Effector memory CD4-positive, alpha-beta T cell (primary cell): ENCODE measurements around the gene CEP41.

Experiments
- DNase-seq, 3 donors: peaks; one replicate each; pipeline ENCODE4 v3.0.0-alpha.2; 2020
- H3K27ac ChIP-seq: 2 replicates; pipeline ENCODE4 v1.7.0; 2013; ENCODE audit warnings: mild to moderate bottlenecking, low read length, moderate library complexity; ENCODE audit not compliant: insufficient read depth, poor library complexity, severe bottlenecking
- H3K27me3 ChIP-seq: replicated peaks from 2 replicates; pipeline ENCODE4 v1.7.0; 2013; ENCODE audit warnings: mild to moderate bottlenecking, low read length; ENCODE audit not compliant: insufficient read depth, control insufficient read depth, poor library complexity, severe bottlenecking
- H3K36me3 ChIP-seq: 2 replicates; pipeline ENCODE4 v1.7.0; 2013; ENCODE audit warnings: mild to moderate bottlenecking, low read length, moderate library complexity; ENCODE audit not compliant: control insufficient read depth, insufficient read depth
- H3K4me1 ChIP-seq: 2 replicates; pipeline ENCODE4 v1.7.0; 2013; ENCODE audit warnings: low read length, mild to moderate bottlenecking; ENCODE audit not compliant: control insufficient read depth, insufficient read depth, poor library complexity, severe bottlenecking
- H3K4me3 ChIP-seq: 2 replicates; pipeline ENCODE4 v1.7.0; 2013; ENCODE audit warnings: low read length, low read depth, mild to moderate bottlenecking; ENCODE audit not compliant: insufficient read depth, poor library complexity, severe bottlenecking
- H3K9me3 ChIP-seq: 2 replicates; pipeline ENCODE4 v1.7.0; 2013; ENCODE audit warnings: mild to moderate bottlenecking, low read length, moderate library complexity; ENCODE audit not compliant: control insufficient read depth

Gene CEP41

DNA sequence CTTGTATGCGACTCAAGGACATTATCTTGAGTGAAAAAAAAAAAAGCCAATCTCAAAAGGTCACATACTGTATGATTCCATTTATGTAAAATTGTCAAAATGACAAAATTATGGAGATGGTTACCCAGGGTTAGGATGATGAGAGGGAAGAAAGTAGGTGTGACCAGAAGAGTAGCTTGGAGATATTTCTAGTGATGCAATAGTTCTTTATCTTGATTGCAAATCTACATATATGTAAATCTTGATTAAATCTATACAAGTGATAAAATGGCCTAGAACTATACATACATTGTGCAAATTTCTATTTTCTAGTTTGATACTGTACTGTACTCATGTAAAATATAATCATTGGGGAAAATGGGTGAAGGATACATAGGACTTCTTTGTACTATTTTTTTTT is 4.6 kb downstream of the CEP41 start:
- Histone ChIP-seq H3K27me3 (no peaks in the 10 kb centered on the region), H3K4me3 (no peak overlapping the region), H3K27ac (no peak overlapping the region), H3K9me3 (no peaks in the 10 kb centered on the region), H3K4me1 (peaks cover 9% of the 10 kb centered on the region), H3K36me3 (no peaks in the 10 kb centered on the region)
- no peak for DNase-seq

DNA sequence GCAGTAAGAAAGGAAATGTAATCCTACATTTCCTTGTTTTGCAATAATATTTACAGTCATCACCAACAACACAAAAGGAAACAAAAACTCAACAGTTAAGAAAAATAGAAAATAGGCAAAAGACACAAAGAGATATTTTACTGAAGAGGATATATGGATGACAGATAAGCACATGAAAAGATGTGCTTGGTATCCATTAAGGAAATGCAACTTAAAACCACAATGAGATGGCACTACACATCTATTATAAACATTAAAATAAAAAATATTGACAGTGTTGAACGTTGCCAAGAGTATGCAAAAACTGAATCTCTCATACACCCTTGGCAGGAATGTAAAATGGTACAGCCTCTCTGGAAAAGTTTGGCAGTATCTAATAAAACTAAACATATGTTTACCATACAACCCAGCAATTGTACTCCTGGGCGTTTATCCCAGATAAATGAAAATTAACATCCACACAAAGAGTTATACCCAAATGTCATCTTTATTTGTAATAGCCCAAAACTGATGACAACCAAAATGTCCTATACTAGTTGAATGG is 5.4 kb downstream of the CEP41 start:
- no peaks in the 10 kb centered on the region for H3K36me3 ChIP-seq
- no peak for DNase-seq

DNA sequence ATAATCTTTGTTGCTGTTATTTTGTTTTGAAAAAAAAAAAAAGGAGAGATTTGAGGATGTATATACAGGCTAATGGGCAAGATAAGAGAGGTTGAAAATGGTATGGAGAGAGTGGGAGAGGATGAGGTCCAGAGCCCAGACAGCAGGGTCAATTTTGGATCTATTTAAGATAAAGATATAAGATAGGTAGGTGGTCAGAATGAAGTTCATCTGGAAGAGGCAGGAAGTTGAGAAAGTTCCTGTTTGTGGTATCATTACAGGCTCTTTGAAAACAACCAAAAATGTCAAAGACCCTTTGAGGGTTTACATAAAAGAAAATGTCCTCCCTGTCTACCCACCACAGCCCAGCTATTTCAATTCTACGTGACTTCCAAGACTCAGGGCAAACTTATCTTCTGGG is 7.5 kb downstream of the CEP41 start:
- Histone ChIP-seq H3K27me3 (no peaks in the 10 kb centered on the region), H3K36me3 (no peaks in the 10 kb centered on the region), H3K4me3 (no peak overlapping the region), H3K9me3 (no peaks in the 10 kb centered on the region), H3K27ac (no peak overlapping the region), H3K4me1 (peaks cover 7% of the 10 kb centered on the region)
- DNase-seq: no peak

More for the DNA sequence above, 5.4 kb downstream of the CEP41 start:
- Histone ChIP-seq H3K27me3 (no peaks in the 10 kb centered on the region), H3K9me3 (no peaks in the 10 kb centered on the region), H3K4me1 (peaks cover 8% of the 10 kb centered on the region), H3K27ac (no peak overlapping the region), H3K4me3 (no peak overlapping the region)

DNA sequence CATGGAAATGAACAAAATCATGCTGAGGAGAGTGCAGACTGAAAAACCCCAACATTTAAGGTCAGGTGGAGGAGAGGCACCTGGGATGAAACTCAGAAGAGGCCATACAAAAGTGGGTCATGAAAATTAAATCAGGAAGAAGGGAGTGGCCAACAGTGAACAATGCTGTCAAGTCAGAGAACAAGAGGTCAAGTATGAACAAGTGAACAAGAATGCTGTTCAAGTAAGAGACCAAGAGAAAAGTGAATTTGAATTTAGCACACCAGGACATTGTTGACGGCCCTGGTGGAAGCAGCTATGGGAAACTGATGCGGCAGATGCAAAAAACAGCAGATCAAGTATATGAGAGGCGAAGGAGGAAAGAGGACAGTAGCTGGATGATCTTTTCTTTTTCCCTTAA is 7.9 kb downstream of the CEP41 start:
- no peak for DNase-seq
- Histone ChIP-seq H3K36me3 (no peaks in the 10 kb centered on the region), H3K4me3 (no peak overlapping the region), H3K9me3 (no peaks in the 10 kb centered on the region), H3K4me1 (peaks cover 7% of the 10 kb centered on the region), H3K27ac (no peak overlapping the region), H3K27me3 (no peaks in the 10 kb centered on the region)

DNA sequence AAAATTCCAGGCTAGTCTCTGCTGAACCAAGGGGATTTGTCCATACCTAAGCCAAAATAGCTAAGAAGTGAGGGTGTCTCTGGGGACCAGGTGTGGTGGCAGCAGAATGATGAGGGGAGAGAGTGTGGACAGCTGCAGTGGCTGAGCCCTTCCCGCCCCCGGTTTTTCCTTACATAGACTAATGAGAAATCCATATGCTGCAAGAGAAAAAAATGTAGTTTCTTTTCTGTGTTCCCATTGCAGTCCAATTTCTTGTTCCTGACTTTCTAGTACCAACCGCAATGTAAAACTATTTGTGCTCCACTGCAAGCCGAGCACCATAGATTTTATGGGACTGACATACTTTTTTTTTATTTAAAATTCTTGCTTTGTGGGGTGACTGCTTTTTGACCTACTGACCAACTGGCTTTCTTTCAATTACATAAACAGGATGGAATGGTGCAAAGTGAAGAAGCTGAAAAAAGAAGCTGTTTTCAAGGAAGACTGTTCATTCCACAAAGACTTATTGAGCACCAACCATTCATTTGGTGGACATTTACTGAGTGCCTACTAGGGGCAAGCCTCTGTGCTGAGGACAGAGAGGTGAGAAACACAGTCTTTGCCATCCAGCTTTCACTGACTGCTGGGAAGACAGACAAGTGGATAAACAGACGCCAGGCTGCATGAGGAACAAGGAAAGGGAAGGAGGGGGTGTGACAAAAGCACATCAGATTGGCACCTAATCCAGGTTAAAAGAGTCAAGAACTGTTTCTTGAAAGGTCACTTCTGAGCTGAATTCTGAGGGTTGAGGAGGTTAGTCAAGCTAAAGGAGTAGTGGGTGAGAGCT is 9.8 kb downstream of the CEP41 start:
- no peak for DNase-seq
- Histone ChIP-seq H3K4me1 (peaks cover 7% of the 10 kb centered on the region), H3K27ac (no peak overlapping the region), H3K4me3 (no peak overlapping the region), H3K36me3 (no peaks in the 10 kb centered on the region), H3K27me3 (no peaks in the 10 kb centered on the region), H3K9me3 (no peaks in the 10 kb centered on the region)

DNA sequence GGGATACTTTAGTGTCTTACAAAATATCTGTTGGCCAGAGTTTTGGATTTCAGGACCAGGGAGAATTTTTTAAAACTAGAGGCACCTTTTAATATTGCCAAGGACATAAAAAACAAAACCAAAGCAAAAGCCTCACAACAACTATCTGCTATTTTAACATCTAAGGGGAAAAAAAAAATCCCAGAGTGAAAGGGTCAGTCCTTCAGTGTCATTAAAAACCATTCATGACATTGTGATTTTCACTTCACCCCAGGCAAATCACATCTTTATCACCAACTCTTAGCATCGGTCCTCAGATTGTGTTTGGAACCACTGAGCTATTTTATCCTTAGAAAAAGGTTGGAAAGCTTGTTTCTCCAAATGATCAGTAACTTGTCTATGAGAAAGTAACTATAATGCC is 10.7 kb downstream of the CEP41 start:
- Histone ChIP-seq H3K4me3 (no peak overlapping the region), H3K9me3 (no peaks in the 10 kb centered on the region), H3K36me3 (no peaks in the 10 kb centered on the region), H3K27me3 (no peaks in the 10 kb centered on the region), H3K4me1 (peaks cover 7% of the 10 kb centered on the region), H3K27ac (no peak overlapping the region)
- no peak for DNase-seq

DNA sequence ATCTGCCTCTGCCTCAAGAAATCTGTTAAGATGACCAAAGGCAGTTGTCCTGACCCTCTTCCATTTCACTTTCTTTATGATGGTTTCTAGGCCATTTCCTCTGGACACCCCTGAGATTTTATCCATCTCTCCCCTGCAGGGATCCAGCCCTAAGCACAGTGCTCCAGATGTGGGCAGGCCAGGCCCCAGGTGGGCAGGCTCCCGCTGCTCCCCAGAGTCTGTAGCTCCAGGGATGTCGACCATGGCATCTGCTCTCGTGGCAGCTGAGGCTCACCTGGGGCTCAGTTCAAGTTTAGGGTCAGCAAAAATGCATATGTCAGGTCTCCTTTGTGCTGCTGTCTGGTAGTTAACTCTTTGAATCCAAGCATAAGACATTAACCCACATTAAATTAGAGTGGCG is 11.8 kb downstream of the CEP41 start:
- no peak overlapping the region for H3K27ac ChIP-seq
- H3K9me3 ChIP-seq: no peaks in the 10 kb centered on the region
- no peak for DNase-seq
- no peaks in the 10 kb centered on the region for H3K27me3 ChIP-seq
- H3K4me1 ChIP-seq: peaks cover 7% of the 10 kb centered on the region
- H3K4me3 ChIP-seq: no peak overlapping the region
- no peaks in the 10 kb centered on the region for H3K36me3 ChIP-seq

DNA sequence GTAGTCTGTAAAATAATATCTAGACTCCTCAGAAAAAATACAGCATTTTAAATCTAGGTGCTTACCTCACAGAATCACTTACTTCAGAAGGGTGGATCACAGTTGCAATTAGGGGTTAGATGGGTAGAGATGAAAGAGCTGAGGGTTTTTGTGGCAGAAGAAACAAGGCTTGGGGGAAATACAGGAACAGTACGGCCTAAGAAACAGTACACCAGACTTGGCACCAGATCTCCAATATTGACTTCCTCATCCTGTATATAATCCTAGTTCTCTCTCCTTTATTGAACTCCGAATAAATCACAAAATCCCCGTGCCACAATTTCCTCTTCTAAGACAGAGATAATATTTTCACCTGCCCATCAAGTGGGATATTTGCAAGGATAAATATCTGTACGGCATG is 14.3 kb downstream of the CEP41 start:
- Histone ChIP-seq H3K4me1 (no peaks in the 10 kb centered on the region), H3K27me3 (no peaks in the 10 kb centered on the region), H3K27ac (no peak overlapping the region), H3K4me3 (no peak overlapping the region), H3K36me3 (no peaks in the 10 kb centered on the region), H3K9me3 (no peaks in the 10 kb centered on the region)
- no peak for DNase-seq

DNA sequence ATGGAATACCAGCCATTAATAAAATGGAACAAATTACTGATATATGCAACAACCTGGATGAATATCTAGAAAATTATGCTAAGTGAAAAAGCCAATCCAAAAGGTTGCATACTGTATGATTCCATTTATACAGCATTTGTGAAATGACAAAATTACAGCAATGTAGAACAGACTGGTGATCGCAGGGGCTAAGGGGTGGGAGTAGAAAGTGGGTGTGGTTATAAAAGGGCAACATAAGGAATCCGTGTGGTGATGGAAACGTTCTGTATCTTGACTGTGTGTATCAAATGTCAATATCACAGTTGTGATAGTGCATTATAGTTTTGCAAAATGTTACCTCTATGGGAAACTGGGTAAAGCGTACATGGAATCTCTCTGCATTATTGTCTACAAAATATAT is 15.0 kb downstream of the CEP41 start:
- Histone ChIP-seq H3K36me3 (no peaks in the 10 kb centered on the region), H3K9me3 (no peaks in the 10 kb centered on the region), H3K27me3 (no peaks in the 10 kb centered on the region), H3K27ac (no peak overlapping the region), H3K4me1 (no peaks in the 10 kb centered on the region), H3K4me3 (no peak overlapping the region)
- DNase-seq: no peak

DNA sequence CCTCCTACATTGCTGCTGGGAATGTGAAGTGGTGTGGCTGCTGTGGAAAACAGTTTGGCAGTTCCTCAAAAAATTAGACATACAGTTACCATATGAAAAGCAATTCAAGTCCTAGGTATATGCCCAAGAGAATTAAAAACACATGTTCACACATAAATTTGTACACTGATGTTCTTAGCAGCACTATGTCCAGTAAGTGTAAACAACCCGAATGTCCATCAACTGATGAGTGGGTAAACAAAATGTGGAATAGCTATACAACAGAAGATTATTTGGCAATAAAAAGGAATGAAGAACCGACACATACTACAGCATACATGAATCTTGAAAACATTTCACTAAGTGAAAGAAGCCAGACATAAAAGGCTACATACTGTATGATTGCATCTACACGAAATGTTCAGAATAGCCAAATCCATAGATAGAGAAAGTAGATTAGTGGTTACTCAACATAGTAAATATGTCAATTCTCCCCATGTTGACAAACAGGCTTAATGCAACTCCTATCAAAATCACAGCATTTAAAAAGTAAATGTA is 17.2 kb downstream of the CEP41 start:
- no peak for DNase-seq
- no peak overlapping the region for H3K27ac ChIP-seq
- no peaks in the 10 kb centered on the region for H3K27me3 ChIP-seq
- no peaks in the 10 kb centered on the region for H3K4me1 ChIP-seq
- H3K36me3 ChIP-seq: no peaks in the 10 kb centered on the region
- H3K4me3 ChIP-seq: no peak overlapping the region
- no peaks in the 10 kb centered on the region for H3K9me3 ChIP-seq
